ENCODE measurements around the gene CNOT1.

Gene CNOT1

GRCh38 chr16:58556678-58557077 lies 72.9 kb downstream of the CNOT1 start:
- peaks cover 100% of the 10 kb centered on the region for H3K36me3 ChIP-seq (ENCODE audit: insufficient read depth, low read length)

GRCh38 chr16:58551496-58551895 lies 78.1 kb downstream of the CNOT1 start:
- Histone ChIP-seq H3K27me3 (ENCODE audit: insufficient read depth, low read length, poor library complexity, severe bottlenecking) (no peaks in the 10 kb centered on the region), H3K9me3 (ENCODE audit: insufficient read depth, low read depth, low read length) (no peaks in the 10 kb centered on the region), H2AFZ (ENCODE audit: low read length) (no peak overlapping the region), H3F3A (ENCODE audit: low read depth) (no peaks in the 10 kb centered on the region), H3K9ac (ENCODE audit: low read depth, low read length, poor library complexity, severe bottlenecking) (no peak overlapping the region), H3K9me2 (replicated peaks; ENCODE audit: low read depth, low read length) (no peaks in the 10 kb centered on the region), H3K4me3 (ENCODE audit: low read length, poor library complexity, severe bottlenecking) (no peak overlapping the region), H4K20me1 (ENCODE audit: insufficient read depth, low read length, poor library complexity, severe bottlenecking) (peaks cover 11% of the 10 kb centered on the region), H3K4me2 (ENCODE audit: low read depth, low read length, poor library complexity, severe bottlenecking) (no peak overlapping the region), H3K79me2 (ENCODE audit: insufficient read depth, low read length) (no peaks in the 10 kb centered on the region), H3K36me3 (ENCODE audit: insufficient read depth, low read length) (peaks cover 98% of the 10 kb centered on the region), H3K4me1 (ENCODE audit: insufficient read depth, low read length, poor library complexity, severe bottlenecking) (no peaks in the 10 kb centered on the region)
- TF ChIP-seq CTCF (conservative IDR thresholded peaks at IDR 0.05; ENCODE audit: low read length) (no peak), EZH2phosphoT487 (IDR thresholded peaks at IDR 0.05; ENCODE audit: borderline replicate concordance) (no peak)

More at GRCh38 chr16:58556678-58557077, 72.9 kb downstream of the CNOT1 start:
- TF ChIP-seq EZH2phosphoT487 (IDR thresholded peaks at IDR 0.05; ENCODE audit: borderline replicate concordance) (no peak), CTCF (conservative IDR thresholded peaks at IDR 0.05; ENCODE audit: low read length) (no peak)
- Histone ChIP-seq H3K9me2 (replicated peaks; ENCODE audit: low read depth, low read length) (no peaks in the 10 kb centered on the region), H3K4me2 (ENCODE audit: low read depth, low read length, poor library complexity, severe bottlenecking) (no peak overlapping the region), H3K9ac (ENCODE audit: low read depth, low read length, poor library complexity, severe bottlenecking) (no peak overlapping the region), H4K20me1 (ENCODE audit: insufficient read depth, low read length, poor library complexity, severe bottlenecking) (peaks cover 20% of the 10 kb centered on the region), H3F3A (ENCODE audit: low read depth) (no peaks in the 10 kb centered on the region), H3K79me2 (ENCODE audit: insufficient read depth, low read length) (peaks cover 20% of the 10 kb centered on the region), H3K4me3 (ENCODE audit: low read length, poor library complexity, severe bottlenecking) (no peak overlapping the region), H3K9me3 (ENCODE audit: insufficient read depth, low read depth, low read length) (no peaks in the 10 kb centered on the region), H3K4me1 (ENCODE audit: insufficient read depth, low read length, poor library complexity, severe bottlenecking) (no peaks in the 10 kb centered on the region), H3K27me3 (ENCODE audit: insufficient read depth, low read length, poor library complexity, severe bottlenecking) (no peaks in the 10 kb centered on the region), H2AFZ (ENCODE audit: low read length) (no peak overlapping the region)

- H3K4me3 ChIP-seq (ENCODE audit: low read length, poor library complexity, severe bottlenecking) = no peak overlapping the region
- H3F3A ChIP-seq (ENCODE audit: low read depth) = no peaks in the 10 kb centered on the region
- H3K4me1 ChIP-seq (ENCODE audit: insufficient read depth, low read length, poor library complexity, severe bottlenecking) = no peaks in the 10 kb centered on the region
- no peaks in the 10 kb centered on the region for H3K9me2 ChIP-seq (replicated peaks; ENCODE audit: low read depth, low read length)
- H4K20me1 ChIP-seq (ENCODE audit: insufficient read depth, low read length, poor library complexity, severe bottlenecking) = peaks cover 11% of the 10 kb centered on the region
- no peak for TF ChIP-seq EZH2phosphoT487 (IDR thresholded peaks at IDR 0.05; ENCODE audit: borderline replicate concordance)
- no peak overlapping the region for H3K9ac ChIP-seq (ENCODE audit: low read depth, low read length, poor library complexity, severe bottlenecking)
- H3K9me3 ChIP-seq (ENCODE audit: insufficient read depth, low read depth, low read length) = no peaks in the 10 kb centered on the region
- H3K4me2 ChIP-seq (ENCODE audit: low read depth, low read length, poor library complexity, severe bottlenecking) = no peak overlapping the region
- H2AFZ ChIP-seq (ENCODE audit: low read length) = no peak overlapping the region
- no peaks in the 10 kb centered on the region for H3K79me2 ChIP-seq (ENCODE audit: insufficient read depth, low read length)
- no peaks in the 10 kb centered on the region for H3K27me3 ChIP-seq (ENCODE audit: insufficient read depth, low read length, poor library complexity, severe bottlenecking)
- H3K36me3 ChIP-seq (ENCODE audit: insufficient read depth, low read length) = peaks cover 99% of the 10 kb centered on the region
These were observed 81.2 kb downstream of the CNOT1 start for GRCh38 chr16:58548378-58548777.

- H3K4me2 ChIP-seq (ENCODE audit: low read depth, low read length, poor library complexity, severe bottlenecking) = no peak overlapping the region
- peaks cover 11% of the 10 kb centered on the region for H4K20me1 ChIP-seq (ENCODE audit: insufficient read depth, low read length, poor library complexity, severe bottlenecking)
- no peaks in the 10 kb centered on the region for H3F3A ChIP-seq (ENCODE audit: low read depth)
- H3K9me3 ChIP-seq (ENCODE audit: insufficient read depth, low read depth, low read length) = no peaks in the 10 kb centered on the region
- no peak for TF ChIP-seq EZH2phosphoT487 (IDR thresholded peaks at IDR 0.05; ENCODE audit: borderline replicate concordance)
- TF ChIP-seq CTCF (conservative IDR thresholded peaks at IDR 0.05; ENCODE audit: low read length) = no peak
- no peak overlapping the region for H3K9ac ChIP-seq (ENCODE audit: low read depth, low read length, poor library complexity, severe bottlenecking)
- H3K4me1 ChIP-seq (ENCODE audit: insufficient read depth, low read length, poor library complexity, severe bottlenecking) = no peaks in the 10 kb centered on the region
- no peaks in the 10 kb centered on the region for H3K9me2 ChIP-seq (replicated peaks; ENCODE audit: low read depth, low read length)
- H3K4me3 ChIP-seq (ENCODE audit: low read length, poor library complexity, severe bottlenecking) = no peak overlapping the region
- H2AFZ ChIP-seq (ENCODE audit: low read length) = no peak overlapping the region
- no peaks in the 10 kb centered on the region for H3K27me3 ChIP-seq (ENCODE audit: insufficient read depth, low read length, poor library complexity, severe bottlenecking)
- no peaks in the 10 kb centered on the region for H3K79me2 ChIP-seq (ENCODE audit: insufficient read depth, low read length)
- H3K36me3 ChIP-seq (ENCODE audit: insufficient read depth, low read length) = peaks cover 98% of the 10 kb centered on the region
These were observed 85.9 kb downstream of the CNOT1 start for GRCh38 chr16:58543685-58544084.

Measured in Loucy (cell line).